H9 (cell line): Measurements from ENCODE around the gene CCDC7. TPM values are rescaled to one million over a fixed set of nuclear protein-coding genes. Genes with fewer than 3 reads are reported as not detected.

Experiments used
- DNase-seq: peaks from one replicate; pipeline ENCODE4 v3.0.0-alpha.2; 2017
- H2AFZ ChIP-seq: one replicate; pipeline ENCODE4 v1.6.1; 2013; ENCODE audit warnings: mild to moderate bottlenecking, low read length, control low read depth, moderate library complexity
- H2AK5ac ChIP-seq: 2 replicates; pipeline ENCODE4 v1.6.1; 2013; ENCODE audit warnings: low read length, control low read depth, mixed read lengths; ENCODE audit not compliant: insufficient read length
- H2BK120ac ChIP-seq: one replicate; pipeline ENCODE4 v1.6.1; 2013; ENCODE audit warnings: low read depth, mild to moderate bottlenecking, low read length, control low read depth, inconsistent platforms; ENCODE audit not compliant: poor library complexity, severe bottlenecking
- H2BK12ac ChIP-seq: 2 replicates; pipeline ENCODE4 v1.6.1; 2013; ENCODE audit warnings: low read length, control low read depth, mixed read lengths, low read depth; ENCODE audit not compliant: insufficient read length
- H2BK15ac ChIP-seq: 2 replicates; pipeline ENCODE4 v1.6.1; 2013; ENCODE audit warnings: low read depth, low read length, control low read depth
- H2BK20ac ChIP-seq: one replicate; pipeline ENCODE4 v1.6.1; 2013; ENCODE audit warnings: low read depth, mild to moderate bottlenecking, low read length, control low read depth, inconsistent platforms; ENCODE audit not compliant: poor library complexity, severe bottlenecking
- H2BK5ac ChIP-seq: 2 replicates; pipeline ENCODE4 v1.6.1; 2013; ENCODE audit warnings: low read length, control low read depth, mixed read lengths; ENCODE audit not compliant: insufficient read length
- H3K14ac ChIP-seq: 2 replicates; pipeline ENCODE4 v1.6.1; 2013; ENCODE audit warnings: low read length, control low read depth; ENCODE audit not compliant: insufficient read depth
- H3K18ac ChIP-seq: 2 replicates; pipeline ENCODE4 v1.6.1; 2013; ENCODE audit warnings: low read depth, mild to moderate bottlenecking, mixed read lengths, low read length, control low read depth; ENCODE audit not compliant: insufficient read length
- H3K23ac ChIP-seq: 2 replicates; pipeline ENCODE4 v1.6.1; 2013; ENCODE audit warnings: low read length, control low read depth, mixed read lengths, low read depth; ENCODE audit not compliant: insufficient read length
- H3K23me2 ChIP-seq: 2 replicates; pipeline ENCODE4 v1.6.1; 2013; ENCODE audit warnings: low read depth, mild to moderate bottlenecking, mixed read lengths, low read length, control low read depth; ENCODE audit not compliant: insufficient read length, poor library complexity, severe bottlenecking
- H3K27ac ChIP-seq: 2 replicates; pipeline ENCODE4 v1.5.1; 2013; ENCODE audit warnings: low read length, control low read depth, mixed read lengths, low read depth; ENCODE audit not compliant: insufficient read length
- H3K27me3 ChIP-seq: 2 replicates; pipeline ENCODE4 v1.6.1; 2013; ENCODE audit warnings: low read length, control low read depth, inconsistent platforms; ENCODE audit not compliant: insufficient read depth
- H3K4ac ChIP-seq: 2 replicates; pipeline ENCODE4 v1.6.1; 2013; ENCODE audit warnings: low read depth, mild to moderate bottlenecking, control low read depth, inconsistent platforms, low read length, moderate library complexity
- H3K4me1 ChIP-seq: 2 replicates; pipeline ENCODE4 v1.6.1; 2013; ENCODE audit warnings: low read length, control low read depth, inconsistent platforms; ENCODE audit not compliant: insufficient read depth
- H3K4me2 ChIP-seq: 2 replicates; pipeline ENCODE4 v1.6.1; 2013; ENCODE audit warnings: low read length, control low read depth, mixed read lengths; ENCODE audit not compliant: insufficient read length, insufficient read depth
- H3K56ac ChIP-seq: 2 replicates; pipeline ENCODE4 v1.6.1; 2013; ENCODE audit warnings: low read depth, mild to moderate bottlenecking, mixed read lengths, low read length, control low read depth; ENCODE audit not compliant: insufficient read length
- H3K79me1 ChIP-seq: 2 replicates; pipeline ENCODE4 v1.6.1; 2013; ENCODE audit warnings: low read depth, mild to moderate bottlenecking, moderate library complexity, low read length, control low read depth, inconsistent platforms; ENCODE audit not compliant: insufficient read depth, poor library complexity, severe bottlenecking
- H3K79me2 ChIP-seq: 2 replicates; pipeline ENCODE4 v1.6.1; 2013; ENCODE audit warnings: low read length, control low read depth, inconsistent platforms; ENCODE audit not compliant: insufficient read depth
- H3K9ac ChIP-seq: 2 replicates; pipeline ENCODE4 v1.6.1; 2013; ENCODE audit warnings: low read length, control low read depth, mixed read lengths; ENCODE audit not compliant: insufficient read length; ENCODE audit errors: extremely low read depth
- H3K9me3 ChIP-seq: one replicate; pipeline ENCODE4 v1.6.1; 2013; ENCODE audit warnings: low read depth, low read length, inconsistent platforms; ENCODE audit not compliant: control insufficient read depth
- H3T11ph ChIP-seq: one replicate; pipeline ENCODE4 v1.6.1; 2013; ENCODE audit warnings: mild to moderate bottlenecking, low read length, control low read depth, inconsistent platforms
- H4K20me1 ChIP-seq: one replicate; pipeline ENCODE4 v1.6.1; 2013; ENCODE audit not compliant: control insufficient read depth, insufficient read length, insufficient read depth
- H4K5ac ChIP-seq: 2 replicates; pipeline ENCODE4 v1.6.1; 2013; ENCODE audit warnings: low read depth, mild to moderate bottlenecking, mixed read lengths, low read length, control low read depth; ENCODE audit not compliant: insufficient read length
- H4K8ac ChIP-seq: replicated peaks from 2 replicates; pipeline ENCODE4 v1.6.1; 2013; ENCODE audit warnings: low read length, control low read depth, mixed read lengths, low read depth; ENCODE audit not compliant: insufficient read length
- H4K91ac ChIP-seq: 2 replicates; pipeline ENCODE4 v1.6.1; 2013; ENCODE audit warnings: low read depth, mild to moderate bottlenecking, moderate library complexity, mixed read lengths, low read length, control low read depth; ENCODE audit not compliant: insufficient read length
- H3K27ac Mint-ChIP-seq, 3 experiments: 2 replicates in 2 of 3; 3 replicates in 1 of 3; pipeline ENCODE4 v1.8.0; 2020 to 2021; ENCODE audit warnings: mixed read lengths in 3 of 3, mild to moderate bottlenecking in 1 of 3, moderate library complexity in 1 of 3
- H3K27me3 Mint-ChIP-seq: 2 replicates; pipeline ENCODE4 v1.8.0; 2021; ENCODE audit warnings: low read depth, mild to moderate bottlenecking, moderate library complexity, mixed read lengths
- H3K36me3 Mint-ChIP-seq, 3 experiments: 2 replicates in 2 of 3; 3 replicates in 1 of 3; pipeline ENCODE4 v1.8.0; 2020 to 2021; ENCODE audit warnings: low read depth in 3 of 3, mixed read lengths in 3 of 3; ENCODE audit not compliant: insufficient read depth in 1 of 3
- H3K4me1 Mint-ChIP-seq, 2 experiments: 2 replicates each; pipeline ENCODE4 v1.8.0; 2020; ENCODE audit warnings: mixed read lengths in 2 of 2
- H3K4me3 Mint-ChIP-seq, 2 experiments: 2 replicates in 1 of 2; 3 replicates in 1 of 2; pipeline ENCODE4 v1.8.0; 2020 to 2021; ENCODE audit warnings: mild to moderate bottlenecking in 2 of 2, mixed read lengths in 2 of 2, moderate library complexity in 1 of 2
- H3K9me3 Mint-ChIP-seq, 2 experiments: 2 replicates in 1 of 2; 3 replicates in 1 of 2; pipeline ENCODE4 v1.8.0; 2020; ENCODE audit warnings: mild to moderate bottlenecking in 2 of 2, mixed read lengths in 2 of 2, moderate library complexity in 1 of 2
- WGBS: extraction: QIAGEN DNeasy Blood & Tissue Kit; methylation state at CpG from one replicate; pipeline ENCODE4 v1.1.7; 2013; ENCODE audit warnings: missing lambda C conversion rate, low lambda C conversion rate, mixed read lengths; ENCODE audit not compliant: insufficient read length; ENCODE audit errors: extremely low coverage; 5-methylcytosine and 5-hydroxymethylcytosine counted together
- total RNA-seq: library from RNA; stranded (reverse); gene quantifications from 2 replicates; pipeline ENCODE4 v1.2.1, GENCODE V29; 2021
- TF ChIP-seq, protein P1 (sequence below): fragments of 200-600 bp; sonication (generic); conservative IDR thresholded peaks from 3 replicates; pipeline ENCODE4 v1.8.0; 2021; ENCODE audit warnings: antibody characterized with exemption, mild to moderate bottlenecking

Gene CCDC7
- total RNA-seq, 1 experiment from 2014 or later: 1.6 TPM

GRCh38 chr10:32906595-32906994, 460.7 kb downstream of the CCDC7 start:
- Mint-ChIP-seq H3K27me3 (no peaks in the 10 kb centered on the region), H3K27ac (no peak overlapping the region)
- no peak overlapping the region for H2BK120ac ChIP-seq

More at GRCh38 chr10:32906595-32906994, 460.7 kb downstream of the CCDC7 start:
- no peak overlapping the region for H2BK12ac ChIP-seq
- no peak overlapping the region for H3K18ac ChIP-seq
- H3K4ac ChIP-seq: no peak overlapping the region
- H3K4me3 Mint-ChIP-seq: no peak overlapping the region
- no peak overlapping the region for H2AK5ac ChIP-seq
- no peak overlapping the region for H2AFZ ChIP-seq
- H3K23ac ChIP-seq: no peak overlapping the region
- no peak overlapping the region for H2BK20ac ChIP-seq
- no peaks in the 10 kb centered on the region for H3K79me1 ChIP-seq
- no peaks in the 10 kb centered on the region for H3K27me3 ChIP-seq
- H3K9ac ChIP-seq: no peak overlapping the region
- no peaks in the 10 kb centered on the region for H3K79me2 ChIP-seq
- H4K8ac ChIP-seq: no peak overlapping the region
- no CpG with 5 or more reads among the region's 4 CpGs for WGBS
- H3K4me1 ChIP-seq: no peaks in the 10 kb centered on the region
- no peak overlapping the region for H3K14ac ChIP-seq
- H3K9me3 Mint-ChIP-seq: no peaks in the 10 kb centered on the region
- no peaks in the 10 kb centered on the region for H3K4me1 Mint-ChIP-seq
- H3K9me3 ChIP-seq: no peaks in the 10 kb centered on the region
- TF ChIP-seq, protein P1, sequence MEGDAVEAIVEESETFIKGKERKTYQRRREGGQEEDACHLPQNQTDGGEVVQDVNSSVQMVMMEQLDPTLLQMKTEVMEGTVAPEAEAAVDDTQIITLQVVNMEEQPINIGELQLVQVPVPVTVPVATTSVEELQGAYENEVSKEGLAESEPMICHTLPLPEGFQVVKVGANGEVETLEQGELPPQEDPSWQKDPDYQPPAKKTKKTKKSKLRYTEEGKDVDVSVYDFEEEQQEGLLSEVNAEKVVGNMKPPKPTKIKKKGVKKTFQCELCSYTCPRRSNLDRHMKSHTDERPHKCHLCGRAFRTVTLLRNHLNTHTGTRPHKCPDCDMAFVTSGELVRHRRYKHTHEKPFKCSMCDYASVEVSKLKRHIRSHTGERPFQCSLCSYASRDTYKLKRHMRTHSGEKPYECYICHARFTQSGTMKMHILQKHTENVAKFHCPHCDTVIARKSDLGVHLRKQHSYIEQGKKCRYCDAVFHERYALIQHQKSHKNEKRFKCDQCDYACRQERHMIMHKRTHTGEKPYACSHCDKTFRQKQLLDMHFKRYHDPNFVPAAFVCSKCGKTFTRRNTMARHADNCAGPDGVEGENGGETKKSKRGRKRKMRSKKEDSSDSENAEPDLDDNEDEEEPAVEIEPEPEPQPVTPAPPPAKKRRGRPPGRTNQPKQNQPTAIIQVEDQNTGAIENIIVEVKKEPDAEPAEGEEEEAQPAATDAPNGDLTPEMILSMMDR: no peak
- H3K4me2 ChIP-seq: no peak overlapping the region
- no peak overlapping the region for H4K91ac ChIP-seq
- H3K36me3 Mint-ChIP-seq: peaks cover 8 to 58% (median 25%) of the 10 kb centered on the region in 3 experiments
- no peak overlapping the region for H4K5ac ChIP-seq
- H2BK15ac ChIP-seq: no peak overlapping the region
- H3K27ac ChIP-seq: no peak overlapping the region
- H3K23me2 ChIP-seq: no peaks in the 10 kb centered on the region
- no peak for DNase-seq
- H2BK5ac ChIP-seq: no peak overlapping the region
- H3K56ac ChIP-seq: no peak overlapping the region
- H4K20me1 ChIP-seq: no peaks in the 10 kb centered on the region
- no peak overlapping the region for H3T11ph ChIP-seq
